Measurements from ENCODE around the gene LRRC8D. TPM values are rescaled to one million over a fixed set of nuclear protein-coding genes. Genes with fewer than 3 reads are reported as not detected.

Gene LRRC8D
- total RNA-seq, 1 donor from 2014 or later: 30.6 TPM

DNA sequence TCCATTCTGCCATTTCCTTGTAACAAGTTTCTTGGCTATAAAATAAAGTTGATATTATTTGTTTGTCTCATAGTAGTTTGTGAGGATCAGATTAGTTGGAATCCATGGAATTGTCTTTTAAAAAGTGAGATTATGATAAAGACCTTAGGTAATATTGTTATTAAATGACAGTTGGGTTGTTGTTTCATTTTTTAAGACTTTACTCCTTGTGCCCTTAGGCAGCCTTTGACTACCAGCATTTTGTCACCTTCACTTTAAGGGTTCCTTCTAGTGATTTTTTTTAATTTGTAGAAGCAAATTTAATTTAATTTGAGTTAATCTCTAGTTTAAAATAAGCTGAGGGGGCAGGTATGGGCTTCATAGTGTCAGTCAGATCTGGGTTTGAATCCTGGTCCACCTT lies 89.4 kb downstream of the LRRC8D start:
- TF ChIP-seq, protein P1, sequence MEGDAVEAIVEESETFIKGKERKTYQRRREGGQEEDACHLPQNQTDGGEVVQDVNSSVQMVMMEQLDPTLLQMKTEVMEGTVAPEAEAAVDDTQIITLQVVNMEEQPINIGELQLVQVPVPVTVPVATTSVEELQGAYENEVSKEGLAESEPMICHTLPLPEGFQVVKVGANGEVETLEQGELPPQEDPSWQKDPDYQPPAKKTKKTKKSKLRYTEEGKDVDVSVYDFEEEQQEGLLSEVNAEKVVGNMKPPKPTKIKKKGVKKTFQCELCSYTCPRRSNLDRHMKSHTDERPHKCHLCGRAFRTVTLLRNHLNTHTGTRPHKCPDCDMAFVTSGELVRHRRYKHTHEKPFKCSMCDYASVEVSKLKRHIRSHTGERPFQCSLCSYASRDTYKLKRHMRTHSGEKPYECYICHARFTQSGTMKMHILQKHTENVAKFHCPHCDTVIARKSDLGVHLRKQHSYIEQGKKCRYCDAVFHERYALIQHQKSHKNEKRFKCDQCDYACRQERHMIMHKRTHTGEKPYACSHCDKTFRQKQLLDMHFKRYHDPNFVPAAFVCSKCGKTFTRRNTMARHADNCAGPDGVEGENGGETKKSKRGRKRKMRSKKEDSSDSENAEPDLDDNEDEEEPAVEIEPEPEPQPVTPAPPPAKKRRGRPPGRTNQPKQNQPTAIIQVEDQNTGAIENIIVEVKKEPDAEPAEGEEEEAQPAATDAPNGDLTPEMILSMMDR (IDR thresholded peaks at IDR 0.05; ENCODE audit: insufficient read depth, low read length, poor library complexity, severe bottlenecking): no peak
- Histone ChIP-seq H3K4me3 (ENCODE audit: low read depth, low read length) (no peak overlapping the region), H3K36me3 (ENCODE audit: control insufficient read depth, insufficient read depth, low read length) (no peaks in the 10 kb centered on the region), H3K27me3 (ENCODE audit: control insufficient read depth, insufficient read depth, low read length) (no peaks in the 10 kb centered on the region)
- DNase-seq (ENCODE audit: low read depth): no peak

DNA sequence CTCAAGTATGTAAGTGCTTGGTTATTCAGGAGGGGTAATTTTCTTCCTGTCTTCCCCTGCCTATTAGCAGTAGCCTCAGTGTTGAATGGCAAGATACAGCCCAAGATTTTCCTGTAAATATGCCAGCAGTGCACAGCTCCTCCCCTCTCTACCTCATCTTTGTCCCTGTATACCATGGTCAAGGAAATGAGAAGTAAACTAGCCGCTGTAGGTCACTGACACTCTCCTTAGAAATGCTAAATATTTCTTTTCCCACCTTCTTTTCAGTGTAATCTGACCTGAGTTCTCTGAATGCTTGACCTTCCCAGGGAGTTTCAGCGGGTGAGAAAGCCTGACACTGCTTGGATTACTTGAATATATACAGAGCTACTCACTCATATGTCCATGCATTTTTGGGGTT lies 89.9 kb downstream of the LRRC8D start:
- Histone ChIP-seq H3K36me3 (ENCODE audit: control insufficient read depth, insufficient read depth, low read length) (no peaks in the 10 kb centered on the region), H3K4me3 (ENCODE audit: low read depth, low read length) (no peak overlapping the region), H3K27me3 (ENCODE audit: control insufficient read depth, insufficient read depth, low read length) (no peaks in the 10 kb centered on the region)
- TF ChIP-seq, protein P1 (IDR thresholded peaks at IDR 0.05; ENCODE audit: insufficient read depth, low read length, poor library complexity, severe bottlenecking): no peak
- no peak for DNase-seq (ENCODE audit: low read depth)

DNA sequence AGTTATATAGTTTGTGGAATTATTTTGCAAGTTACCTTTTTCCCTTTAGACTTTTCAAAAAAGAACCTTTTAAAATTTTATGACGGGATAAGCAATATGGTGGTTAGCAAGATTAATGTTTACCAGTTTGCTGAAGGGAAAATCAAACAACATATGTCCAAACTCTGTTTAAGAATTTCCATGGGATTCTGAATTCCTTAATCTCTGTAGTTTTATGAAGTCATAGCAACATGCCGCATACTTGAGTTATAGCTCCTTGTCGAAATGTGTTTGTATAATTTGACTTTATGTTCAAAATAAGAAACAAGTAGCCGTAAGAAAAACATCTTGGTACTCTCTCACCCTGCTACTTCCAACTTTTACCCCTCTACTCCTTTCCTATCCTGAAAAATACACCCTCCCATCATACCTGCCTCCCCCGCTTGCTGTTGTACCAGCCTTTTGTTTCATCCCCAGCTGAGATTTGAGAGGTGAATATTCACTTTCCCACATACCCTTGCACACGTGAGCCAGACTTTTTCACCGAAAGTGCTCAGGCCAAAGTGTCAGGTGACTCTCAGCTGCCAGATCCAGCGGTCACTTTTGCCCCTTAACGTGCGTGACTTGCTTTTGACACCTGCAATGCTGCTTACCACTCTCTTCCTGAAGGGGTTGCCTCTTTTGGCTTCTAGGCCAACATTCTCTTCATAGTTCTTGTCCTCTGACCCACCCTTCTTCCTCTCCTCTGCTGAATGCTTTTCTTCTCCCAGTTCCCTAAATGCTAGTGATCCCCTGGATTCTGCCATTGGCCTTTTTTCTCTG lies 90.6 kb downstream of the LRRC8D start:
- Histone ChIP-seq H3K36me3 (ENCODE audit: control insufficient read depth, insufficient read depth, low read length) (no peaks in the 10 kb centered on the region), H3K4me3 (ENCODE audit: low read depth, low read length) (no peak overlapping the region), H3K27me3 (ENCODE audit: control insufficient read depth, insufficient read depth, low read length) (no peaks in the 10 kb centered on the region)
- TF ChIP-seq, protein P1 (IDR thresholded peaks at IDR 0.05; ENCODE audit: insufficient read depth, low read length, poor library complexity, severe bottlenecking): no peak
- no peak for DNase-seq (ENCODE audit: low read depth)

DNA sequence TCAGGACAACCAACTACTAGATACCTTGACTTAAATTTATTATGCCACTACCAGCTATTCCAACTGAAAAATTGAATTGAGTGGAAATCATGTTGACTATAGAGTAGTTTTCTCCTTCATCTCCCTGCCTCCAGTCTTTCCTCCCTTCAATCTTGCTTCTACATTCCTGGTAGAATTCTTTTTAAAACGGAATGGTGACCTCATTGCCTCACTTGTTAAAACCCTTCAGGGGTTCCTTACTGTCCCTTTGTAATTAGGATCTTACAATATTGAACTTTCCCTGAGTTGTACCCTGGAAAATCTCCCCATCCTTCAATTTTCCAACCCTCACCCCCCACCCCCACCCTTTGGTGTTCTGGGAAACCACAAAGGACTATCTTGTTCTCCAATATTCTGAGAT lies 91.2 kb downstream of the LRRC8D start:
- H3K4me3 ChIP-seq (ENCODE audit: low read depth, low read length): no peak overlapping the region
- H3K36me3 ChIP-seq (ENCODE audit: control insufficient read depth, insufficient read depth, low read length): no peaks in the 10 kb centered on the region
- TF ChIP-seq, protein P1 (IDR thresholded peaks at IDR 0.05; ENCODE audit: insufficient read depth, low read length, poor library complexity, severe bottlenecking): no peak
- no peaks in the 10 kb centered on the region for H3K27me3 ChIP-seq (ENCODE audit: control insufficient read depth, insufficient read depth, low read length)
- DNase-seq (ENCODE audit: low read depth): no peak

DNA sequence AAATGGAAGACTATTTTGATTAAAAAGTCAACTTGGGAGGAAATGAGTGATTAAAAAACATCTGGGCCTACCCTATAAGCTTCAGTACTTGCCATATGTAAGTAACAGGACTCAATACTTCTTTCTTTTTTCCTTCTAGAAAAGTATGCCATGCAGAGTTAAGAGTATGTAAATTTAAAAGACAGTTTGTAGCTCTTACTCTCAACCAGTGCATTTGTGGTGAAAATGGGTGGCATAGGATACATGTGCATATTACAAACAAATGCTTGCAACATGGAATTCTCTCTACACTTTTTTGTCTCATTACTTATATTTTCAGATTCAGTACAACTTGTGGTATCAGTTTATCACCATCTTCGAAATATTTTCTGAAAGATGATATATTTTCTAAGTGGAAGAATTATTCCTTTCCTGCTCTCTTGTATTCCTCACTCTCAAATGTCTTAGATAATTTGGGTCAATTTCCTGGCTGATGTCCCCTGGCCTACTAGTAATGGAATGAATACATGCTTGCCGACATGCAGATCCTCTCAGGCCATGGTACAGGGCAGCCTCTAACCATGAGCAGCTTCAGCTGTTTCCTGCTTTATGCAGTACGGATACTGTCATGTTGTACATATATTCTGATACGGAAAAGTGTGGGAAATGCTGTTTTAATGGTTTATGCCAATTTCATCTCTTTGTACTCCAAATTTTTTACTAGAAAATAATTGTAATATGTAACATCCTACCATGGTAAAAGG lies 92.7 kb downstream of the LRRC8D start:
- Histone ChIP-seq H3K36me3 (ENCODE audit: control insufficient read depth, insufficient read depth, low read length) (no peaks in the 10 kb centered on the region), H3K27me3 (ENCODE audit: control insufficient read depth, insufficient read depth, low read length) (no peaks in the 10 kb centered on the region), H3K4me3 (ENCODE audit: low read depth, low read length) (no peak overlapping the region)
- TF ChIP-seq, protein P1 (IDR thresholded peaks at IDR 0.05; ENCODE audit: insufficient read depth, low read length, poor library complexity, severe bottlenecking): no peak
- DNase-seq (ENCODE audit: low read depth): no peak
